Smooth muscle cell (in vitro differentiated cells): ENCODE results near the gene CD4. TPM values are rescaled to one million over a fixed set of nuclear protein-coding genes. Genes with fewer than 3 reads are reported as not detected.

Source experiments
- DNase-seq: peaks from one replicate; lab custom pipeline; 2025; ENCODE audit not compliant: unreplicated experiment; lab: John Stamatoyannopoulos, UW
- H2AFZ ChIP-seq: fragments of 200-600 bp; sonication (generic); 2 replicates; pipeline ENCODE4 v1.6.0; 2016; ENCODE audit warnings: antibody characterized with exemption, low read depth, mild to moderate bottlenecking
- H3F3A ChIP-seq: fragments of 200-600 bp; sonication (generic); 2 replicates; pipeline ENCODE4 v1.6.0; 2017; ENCODE audit warnings: antibody characterized with exemption, low read depth
- H3K27ac ChIP-seq: fragments of 200-600 bp; sonication (generic); 2 replicates; pipeline ENCODE4 v1.5.1; 2016; ENCODE audit warnings: low read depth, mild to moderate bottlenecking
- H3K27me3 ChIP-seq: fragments of 200-600 bp; sonication (generic); 2 replicates; pipeline ENCODE4 v1.6.1; 2016; ENCODE audit warnings: low read depth, mild to moderate bottlenecking
- H3K36me3 ChIP-seq: fragments of 200-600 bp; sonication (generic); 2 replicates; pipeline ENCODE4 v1.5.1; 2016; ENCODE audit warnings: low read depth
- H3K4me1 ChIP-seq: fragments of 200-600 bp; sonication (generic); 2 replicates; pipeline ENCODE4 v1.5.1; 2016; ENCODE audit warnings: low read depth
- H3K4me2 ChIP-seq: fragments of 200-600 bp; sonication (generic); 2 replicates; pipeline ENCODE4 v1.6.0; 2016; ENCODE audit warnings: mild to moderate bottlenecking
- H3K4me3 ChIP-seq: fragments of 200-600 bp; sonication (generic); 2 replicates; pipeline ENCODE4 v1.5.1; 2016; ENCODE audit warnings: mild to moderate bottlenecking
- H3K79me2 ChIP-seq: fragments of 200-600 bp; sonication (generic); 2 replicates; pipeline ENCODE4 v1.6.0; 2016; ENCODE audit warnings: low read depth, mild to moderate bottlenecking
- H3K9ac ChIP-seq: fragments of 200-600 bp; sonication (generic); 2 replicates; pipeline ENCODE4 v1.6.0; 2016; ENCODE audit warnings: low read depth
- H3K9me3 ChIP-seq: fragments of 200-600 bp; sonication (generic); replicated peaks from 2 replicates; pipeline ENCODE4 v1.5.1; 2016; ENCODE audit warnings: low read depth
- H4K20me1 ChIP-seq: fragments of 200-600 bp; sonication (generic); 2 replicates; pipeline ENCODE4 v1.6.0; 2016; ENCODE audit warnings: low read depth
- WGBS: methylation state at CpG from one replicate; pipeline ENCODE4 v1.1.7; 2016; ENCODE audit warnings: low lambda C conversion rate; 5-methylcytosine and 5-hydroxymethylcytosine counted together
- polyA plus RNA-seq: library from polyadenylated mRNA; unstranded; fragments of >200 nt; fragmentation: Nextera tagmentation; extraction: Ambion mirVana; gene quantifications from 2 replicates; pipeline ENCODE4 v1.2.1, GENCODE V29; 2016
- total RNA-seq: library from RNA; depleted of rRNA; stranded (reverse); fragments of >200 nt; gene quantifications from 2 replicates; pipeline ENCODE4 v1.2.3, GENCODE V29; 2014
- TF ChIP-seq, protein P1 (sequence below): fragments of 200-600 bp; sonication (generic); IDR thresholded peaks from 2 replicates; pipeline ENCODE4 v1.5.1; 2017; ENCODE audit warnings: borderline replicate concordance, mild to moderate bottlenecking, antibody characterized with exemption; ENCODE audit not compliant: insufficient read depth, poor library complexity, severe bottlenecking

The CD4 gene
- total and polyA plus RNA-seq, 2 experiments from 2014 or later: 0.13 to 2.5 TPM

- Histone ChIP-seq H2AFZ (no peak overlapping the region), H3K27ac (no peak overlapping the region), H3K4me2 (no peak overlapping the region), H3K4me3 (no peak overlapping the region), H3K9ac (no peak overlapping the region), H3F3A (peaks cover 9% of the 10 kb centered on the region), H3K36me3 (no peaks in the 10 kb centered on the region), H4K20me1 (peaks cover 46% of the 10 kb centered on the region), H3K79me2 (peaks cover 22% of the 10 kb centered on the region), H3K9me3 (no peaks in the 10 kb centered on the region), H3K27me3 (peaks cover 7% of the 10 kb centered on the region), H3K4me1 (peaks cover 40% of the 10 kb centered on the region)
- 83% methylated on average over 11 of the region's 12 CpGs for WGBS
- DNase-seq: no peak
- TF ChIP-seq, protein P1, sequence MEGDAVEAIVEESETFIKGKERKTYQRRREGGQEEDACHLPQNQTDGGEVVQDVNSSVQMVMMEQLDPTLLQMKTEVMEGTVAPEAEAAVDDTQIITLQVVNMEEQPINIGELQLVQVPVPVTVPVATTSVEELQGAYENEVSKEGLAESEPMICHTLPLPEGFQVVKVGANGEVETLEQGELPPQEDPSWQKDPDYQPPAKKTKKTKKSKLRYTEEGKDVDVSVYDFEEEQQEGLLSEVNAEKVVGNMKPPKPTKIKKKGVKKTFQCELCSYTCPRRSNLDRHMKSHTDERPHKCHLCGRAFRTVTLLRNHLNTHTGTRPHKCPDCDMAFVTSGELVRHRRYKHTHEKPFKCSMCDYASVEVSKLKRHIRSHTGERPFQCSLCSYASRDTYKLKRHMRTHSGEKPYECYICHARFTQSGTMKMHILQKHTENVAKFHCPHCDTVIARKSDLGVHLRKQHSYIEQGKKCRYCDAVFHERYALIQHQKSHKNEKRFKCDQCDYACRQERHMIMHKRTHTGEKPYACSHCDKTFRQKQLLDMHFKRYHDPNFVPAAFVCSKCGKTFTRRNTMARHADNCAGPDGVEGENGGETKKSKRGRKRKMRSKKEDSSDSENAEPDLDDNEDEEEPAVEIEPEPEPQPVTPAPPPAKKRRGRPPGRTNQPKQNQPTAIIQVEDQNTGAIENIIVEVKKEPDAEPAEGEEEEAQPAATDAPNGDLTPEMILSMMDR: no peak
Observed at GRCh38 chr12:6771509-6772330, 17.6 kb upstream of the CD4 start.

DNA sequence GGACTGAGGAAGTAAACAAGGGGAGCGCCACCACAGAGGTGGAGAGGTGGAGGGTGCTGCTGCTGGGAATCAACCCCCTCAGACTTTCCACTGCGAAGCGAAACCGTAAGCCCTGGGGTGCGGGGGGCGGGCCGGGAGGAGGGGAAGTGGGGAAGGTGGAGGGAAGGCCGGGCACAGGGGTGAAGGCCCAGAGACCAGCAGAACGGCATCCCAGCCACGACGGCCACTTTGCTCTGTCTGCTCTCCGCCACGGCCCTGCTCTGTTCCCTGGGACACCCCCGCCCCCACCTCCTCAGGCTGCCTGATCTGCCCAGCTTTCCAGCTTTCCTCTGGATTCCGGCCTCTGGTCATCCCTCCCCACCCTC lies 17.0 kb upstream of the CD4 start, which contains the start of gene LAG3:
LAG3 (plus strand) TSS at position 190 of the 365 bp plus-strand sequence. CDS start 333 bp downstream, outside the sequence.
- H3K4me2 ChIP-seq: peak within 1 kb of the TSS; percentile 77
- no peak within 1 kb of the TSS for H3K9ac ChIP-seq
- H3F3A ChIP-seq: peaks cover 5% of the 10 kb centered on the region
- WGBS: 33% methylated on average over 6 of the region's 15 CpGs
- peaks cover 7% of the 10 kb centered on the region for H3K27me3 ChIP-seq
- no peak within 1 kb of the TSS for H2AFZ ChIP-seq
- no peaks in the 10 kb centered on the region for H3K36me3 ChIP-seq
- no peak within 1 kb of the TSS for H3K27ac ChIP-seq
- peaks cover 40% of the 10 kb centered on the region for H4K20me1 ChIP-seq
- peak within 1 kb of the TSS; percentile 31 for H3K4me3 ChIP-seq
- H3K9me3 ChIP-seq: no peaks in the 10 kb centered on the region
- peaks cover 40% of the 10 kb centered on the region for H3K4me1 ChIP-seq
- TF ChIP-seq, protein P1: no peak
- no peak for DNase-seq
- H3K79me2 ChIP-seq: peaks cover 16% of the 10 kb centered on the region

GRCh38 chr12:6772726-6773589 lies 16.4 kb upstream of the CD4 start:
- Histone ChIP-seq H3K9ac (no peak overlapping the region), H3K27me3 (peaks cover 7% of the 10 kb centered on the region), H3K79me2 (peaks cover 10% of the 10 kb centered on the region), H3K4me2 (peak overlapping the region; percentile 77), H3K27ac (no peak overlapping the region), H3F3A (peaks cover 5% of the 10 kb centered on the region), H4K20me1 (peaks cover 34% of the 10 kb centered on the region), H3K4me3 (peak overlapping the region; percentile 31), H3K4me1 (peaks cover 40% of the 10 kb centered on the region), H2AFZ (no peak overlapping the region), H3K36me3 (no peaks in the 10 kb centered on the region), H3K9me3 (no peaks in the 10 kb centered on the region)
- DNase-seq: no peak
- TF ChIP-seq, protein P1: no peak
- 57% methylated on average over 20 of the region's 21 CpGs for WGBS
